Measurements from ENCODE around the gene RABEP1.
A peak's percentile ranks its signal among the peaks of the same experiment; 100 is the strongest.

RABEP1 gene

DNA sequence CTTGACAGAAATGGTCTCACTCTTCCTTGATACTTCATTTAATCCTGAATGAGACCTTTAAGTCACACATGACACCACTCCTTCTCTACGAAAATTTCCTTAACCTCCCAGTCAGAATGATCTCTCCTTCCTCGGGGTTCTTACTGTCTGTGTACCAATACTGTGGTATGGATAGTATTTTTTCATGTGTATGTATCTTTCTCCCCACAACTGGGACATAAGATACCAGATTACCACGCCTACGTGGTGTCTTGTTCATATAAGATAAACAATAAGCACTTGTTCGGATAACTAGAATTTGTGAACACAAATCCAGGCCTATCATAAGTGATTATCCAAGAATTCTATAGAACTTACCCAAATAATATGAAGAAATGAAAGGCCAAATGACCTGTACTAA, 126.1 kb downstream of the RABEP1 start:
- TF ChIP-seq, protein P1, sequence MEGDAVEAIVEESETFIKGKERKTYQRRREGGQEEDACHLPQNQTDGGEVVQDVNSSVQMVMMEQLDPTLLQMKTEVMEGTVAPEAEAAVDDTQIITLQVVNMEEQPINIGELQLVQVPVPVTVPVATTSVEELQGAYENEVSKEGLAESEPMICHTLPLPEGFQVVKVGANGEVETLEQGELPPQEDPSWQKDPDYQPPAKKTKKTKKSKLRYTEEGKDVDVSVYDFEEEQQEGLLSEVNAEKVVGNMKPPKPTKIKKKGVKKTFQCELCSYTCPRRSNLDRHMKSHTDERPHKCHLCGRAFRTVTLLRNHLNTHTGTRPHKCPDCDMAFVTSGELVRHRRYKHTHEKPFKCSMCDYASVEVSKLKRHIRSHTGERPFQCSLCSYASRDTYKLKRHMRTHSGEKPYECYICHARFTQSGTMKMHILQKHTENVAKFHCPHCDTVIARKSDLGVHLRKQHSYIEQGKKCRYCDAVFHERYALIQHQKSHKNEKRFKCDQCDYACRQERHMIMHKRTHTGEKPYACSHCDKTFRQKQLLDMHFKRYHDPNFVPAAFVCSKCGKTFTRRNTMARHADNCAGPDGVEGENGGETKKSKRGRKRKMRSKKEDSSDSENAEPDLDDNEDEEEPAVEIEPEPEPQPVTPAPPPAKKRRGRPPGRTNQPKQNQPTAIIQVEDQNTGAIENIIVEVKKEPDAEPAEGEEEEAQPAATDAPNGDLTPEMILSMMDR (IDR thresholded peaks at IDR 0.05; ENCODE audit: borderline replicate concordance, insufficient read depth, low read depth, low read length), result no peak
- no peak overlapping the region for H3K4me3 ChIP-seq (ENCODE audit: low read depth, low read length)

DNA sequence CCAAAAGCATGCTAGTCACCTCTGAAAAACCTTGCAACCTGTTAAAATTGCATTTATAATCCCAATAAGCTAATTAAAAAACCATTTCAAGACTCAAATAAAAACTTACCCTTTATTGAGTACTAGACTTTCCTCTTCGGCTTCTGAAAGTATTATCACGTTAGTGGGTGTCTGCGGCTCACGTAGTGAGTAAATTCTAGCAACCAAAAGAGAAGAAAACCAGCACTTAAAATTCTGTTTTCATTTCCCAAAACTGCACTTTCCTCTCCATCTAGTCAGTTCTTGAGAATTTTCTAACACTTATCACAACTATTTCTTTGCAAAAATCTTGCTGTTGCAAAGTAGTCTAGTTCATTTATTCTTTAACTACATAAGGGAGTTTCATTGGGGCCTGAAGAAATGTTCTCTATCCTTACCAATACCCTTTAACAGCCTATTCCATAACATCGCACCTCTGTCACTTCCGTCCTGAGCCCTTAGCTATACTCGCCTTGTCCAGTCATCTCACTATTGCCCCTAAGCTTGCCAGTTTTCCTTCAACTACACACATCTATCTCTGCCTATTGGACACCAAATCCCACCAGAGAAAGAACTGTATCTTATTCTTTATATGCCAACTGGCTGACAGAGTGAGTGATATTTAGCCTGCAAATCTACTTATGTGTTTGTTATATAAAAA, 128.6 kb downstream of the RABEP1 start:
- TF ChIP-seq, protein P1 (IDR thresholded peaks at IDR 0.05; ENCODE audit: borderline replicate concordance, insufficient read depth, low read depth, low read length), result no peak
- no peak overlapping the region for H3K4me3 ChIP-seq (ENCODE audit: low read depth, low read length)

DNA sequence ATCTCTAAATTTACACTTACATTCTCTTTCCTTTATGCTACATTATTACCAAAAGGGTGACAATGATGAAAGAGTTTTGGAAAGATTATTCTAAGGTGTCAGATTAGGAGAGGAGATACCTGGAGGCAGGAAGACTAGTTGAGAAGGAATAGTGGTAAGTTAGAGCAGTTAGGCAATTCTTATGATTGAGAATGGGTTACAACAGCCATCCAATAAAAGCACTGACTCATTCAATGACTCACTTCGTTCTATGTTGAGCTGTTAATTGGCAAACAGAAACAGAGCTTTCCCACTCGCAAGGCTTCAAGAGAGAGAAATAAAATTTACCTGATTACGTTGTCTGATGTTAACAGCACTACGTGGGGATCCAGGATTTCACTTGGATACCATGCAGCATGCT, 131.6 kb downstream of the RABEP1 start:
- TF ChIP-seq, protein P1 (IDR thresholded peaks at IDR 0.05; ENCODE audit: borderline replicate concordance, insufficient read depth, low read depth, low read length), result no peak

DNA sequence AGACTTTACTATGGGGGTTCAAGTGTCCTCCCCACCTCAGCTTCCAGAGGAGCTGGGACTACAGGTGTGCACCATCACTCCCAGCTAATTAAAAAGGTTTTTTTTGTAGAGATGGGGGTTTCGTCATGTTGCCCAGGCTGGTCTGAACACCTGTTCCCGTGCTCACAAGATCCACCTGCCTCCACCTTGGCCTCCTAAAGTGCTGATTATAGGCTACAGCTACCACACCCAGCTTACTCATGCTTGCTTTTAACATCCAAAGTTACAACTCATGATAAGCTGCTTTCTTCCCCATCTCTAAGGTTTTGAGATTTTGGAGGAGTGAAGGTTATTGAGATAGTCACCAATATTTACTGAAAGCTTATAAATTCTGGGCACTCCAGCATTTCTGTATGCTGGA, 134.8 kb downstream of the RABEP1 start:
- TF ChIP-seq, protein P1 (IDR thresholded peaks at IDR 0.05; ENCODE audit: borderline replicate concordance, insufficient read depth, low read depth, low read length), result no peak
- H3K4me3 ChIP-seq (ENCODE audit: low read depth, low read length), result no peak overlapping the region

More for the DNA sequence above, 131.6 kb downstream of the RABEP1 start:
- no peak overlapping the region for H3K4me3 ChIP-seq (ENCODE audit: low read depth, low read length)

DNA sequence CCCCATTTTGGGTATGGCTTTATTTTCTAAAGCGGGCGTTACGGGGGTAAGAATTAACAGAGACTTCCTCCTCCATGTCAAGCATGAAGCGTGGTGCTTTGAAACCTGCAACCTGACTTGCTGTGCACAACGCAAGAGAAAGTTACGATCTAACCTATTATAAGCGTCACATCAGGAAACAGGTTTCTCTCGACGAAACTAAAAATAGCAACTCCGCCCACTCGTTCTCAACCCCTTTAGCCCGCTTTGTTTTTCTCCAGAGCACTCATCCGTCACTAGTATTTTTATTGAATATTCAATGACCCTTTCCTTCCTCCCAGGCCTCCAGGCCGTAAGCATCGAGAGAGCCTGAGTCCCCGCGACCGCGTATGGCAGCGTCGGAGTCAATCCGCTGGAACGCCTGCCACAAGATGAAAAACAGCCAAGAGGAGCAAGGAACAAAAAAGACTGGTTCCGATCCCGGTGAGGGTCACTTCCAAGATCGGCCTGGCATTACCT, 136.8 kb downstream of the RABEP1 start:
- peak overlapping the region; percentile 85 for H3K4me3 ChIP-seq (ENCODE audit: low read depth, low read length)
- TF ChIP-seq, protein P1 (IDR thresholded peaks at IDR 0.05; ENCODE audit: borderline replicate concordance, insufficient read depth, low read depth, low read length), result no peak

DNA sequence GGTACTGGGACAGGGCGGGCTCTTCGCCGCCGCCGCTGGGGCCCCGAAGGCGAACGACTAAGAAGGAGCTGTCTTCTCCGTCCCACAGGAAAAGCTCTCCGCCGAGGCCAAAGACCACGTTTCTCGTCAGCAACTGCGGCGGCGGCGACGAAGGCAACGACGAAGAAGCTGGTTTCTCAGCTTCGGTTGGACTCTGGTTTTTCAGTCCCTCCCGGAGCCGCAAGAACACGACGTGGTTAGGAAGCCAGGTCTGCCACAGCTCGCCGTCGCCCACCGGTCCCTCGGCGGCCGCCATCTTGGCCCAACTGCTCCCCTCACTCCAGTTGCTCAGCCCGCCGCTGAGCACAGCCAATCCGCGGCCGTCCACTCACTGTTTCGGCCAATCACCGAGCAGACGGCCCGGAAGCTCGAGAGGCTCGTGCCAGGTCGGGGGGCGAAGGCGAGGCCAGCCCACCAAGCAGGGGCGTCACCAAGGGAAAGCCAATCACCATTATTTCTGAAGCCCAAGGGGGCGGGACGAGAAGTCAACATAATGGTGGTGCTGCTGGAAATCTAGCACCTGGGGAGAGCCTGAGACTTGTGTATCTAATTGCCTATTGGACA, 137.4 kb downstream of the RABEP1 start, which contains the start of gene NUP88:
NUP88 (minus strand) TSS at position 307 of the 603 bp plus-strand sequence; CDS start at position 295, 12 bp downstream.
- TF ChIP-seq, protein P1 (IDR thresholded peaks at IDR 0.05; ENCODE audit: borderline replicate concordance, insufficient read depth, low read depth, low read length), result no peak
- peak within 1 kb of the TSS; percentile 85 for H3K4me3 ChIP-seq (ENCODE audit: low read depth, low read length)
